GM18505 (cell line): ENCODE measurements around the gene SDHAF4.
"Not testable (repeated sequence)": the region's sequence is repeated elsewhere in the genome, so short reads cannot be mapped to it uniquely, and the experiment has no call there.

Experiments
- ATAC-seq: cut with Tn5 transposase; IDR thresholded peaks from one replicate; pipeline ENCODE4 v1.9.1; 2021; ENCODE audit not compliant: unreplicated experiment
- POLR2A ChIP-seq: IDR thresholded peaks from 4 replicates; pipeline ENCODE4 v1.6.1; 2011; ENCODE audit warnings: borderline replicate concordance; ENCODE audit not compliant: insufficient read depth, insufficient read length; ENCODE audit errors: extremely low read depth

Gene SDHAF4

DNA sequence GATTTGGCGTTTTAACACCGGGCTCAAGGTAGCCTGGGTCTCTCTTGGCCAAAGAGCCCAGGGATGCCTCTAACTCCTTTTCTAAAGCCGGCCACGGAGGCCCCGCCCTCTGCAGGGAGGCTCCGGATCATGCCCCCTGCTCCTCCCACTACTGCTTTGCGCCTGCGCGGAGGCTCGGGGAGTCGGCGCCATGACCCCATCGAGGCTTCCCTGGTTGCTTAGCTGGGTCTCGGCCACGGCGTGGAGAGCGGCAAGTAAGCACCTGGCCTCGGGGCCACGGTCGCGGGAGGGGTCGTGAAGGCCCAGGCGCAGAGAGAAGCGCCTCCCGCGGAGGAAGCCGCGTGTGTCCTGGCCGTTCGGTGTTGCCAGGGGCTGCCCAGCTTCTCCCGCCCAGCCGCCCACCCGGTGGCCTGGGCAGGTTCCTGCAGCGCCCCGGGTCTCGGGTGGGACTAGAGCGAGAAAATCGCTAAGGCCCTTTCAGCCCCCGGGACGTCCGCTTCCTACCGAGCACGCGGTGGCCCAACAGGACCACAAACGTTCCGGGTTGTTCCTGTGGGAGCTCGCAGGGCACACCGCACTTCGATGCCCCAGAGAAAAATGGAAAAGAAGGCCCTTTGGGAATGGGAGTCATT is at the start of gene SDHAF4:
Gene SDHAF4 (plus strand): TSS at position 180 of the 632 bp plus-strand sequence. CDS start 11 bp downstream, at position 191.
- peak; percentile 99 for ATAC-seq
- peak; percentile 91 for TF ChIP-seq POLR2A

DNA sequence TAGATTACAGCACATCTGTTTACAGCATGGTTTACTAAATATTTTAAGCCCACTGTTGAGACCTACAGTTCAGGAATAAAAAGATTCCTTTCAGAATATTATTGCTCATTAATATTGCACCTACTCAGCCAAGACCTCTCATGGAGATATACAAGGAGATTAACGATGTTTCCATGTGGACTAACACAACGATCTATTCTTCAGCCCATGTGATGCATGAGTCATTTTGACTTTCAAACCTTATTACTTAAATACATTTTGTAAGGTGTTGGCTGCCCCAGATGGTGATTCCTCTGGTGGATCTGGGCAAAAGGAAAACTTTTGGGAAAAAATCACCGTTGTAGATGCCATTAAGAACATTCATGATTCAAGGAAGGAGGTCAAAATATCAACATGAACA is 48.0 kb upstream of the SDHAF4 start:
- ATAC-seq = no peak

DNA sequence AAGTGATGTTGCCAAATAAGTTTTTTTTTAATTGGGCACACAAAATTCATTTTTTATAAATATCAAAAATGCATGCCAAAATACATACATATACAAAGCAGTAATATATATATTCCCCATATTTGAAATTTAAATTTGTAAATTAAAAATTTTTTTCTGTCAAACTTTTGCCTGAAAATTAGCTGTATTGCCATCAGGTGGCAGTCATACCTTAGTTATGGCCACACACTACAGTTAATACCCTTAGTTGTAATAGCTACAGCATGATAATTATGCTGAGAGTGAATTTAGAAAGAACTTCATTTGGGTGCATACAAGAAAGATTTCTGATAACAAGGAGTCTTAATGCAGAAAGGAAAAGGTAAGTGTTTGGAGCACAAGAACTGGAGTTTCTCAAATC is 46.2 kb upstream of the SDHAF4 start:
- TF ChIP-seq POLR2A = no peak
- no peak for ATAC-seq

More for the DNA sequence above, 48.0 kb upstream of the SDHAF4 start:
- TF ChIP-seq POLR2A = no peak

DNA sequence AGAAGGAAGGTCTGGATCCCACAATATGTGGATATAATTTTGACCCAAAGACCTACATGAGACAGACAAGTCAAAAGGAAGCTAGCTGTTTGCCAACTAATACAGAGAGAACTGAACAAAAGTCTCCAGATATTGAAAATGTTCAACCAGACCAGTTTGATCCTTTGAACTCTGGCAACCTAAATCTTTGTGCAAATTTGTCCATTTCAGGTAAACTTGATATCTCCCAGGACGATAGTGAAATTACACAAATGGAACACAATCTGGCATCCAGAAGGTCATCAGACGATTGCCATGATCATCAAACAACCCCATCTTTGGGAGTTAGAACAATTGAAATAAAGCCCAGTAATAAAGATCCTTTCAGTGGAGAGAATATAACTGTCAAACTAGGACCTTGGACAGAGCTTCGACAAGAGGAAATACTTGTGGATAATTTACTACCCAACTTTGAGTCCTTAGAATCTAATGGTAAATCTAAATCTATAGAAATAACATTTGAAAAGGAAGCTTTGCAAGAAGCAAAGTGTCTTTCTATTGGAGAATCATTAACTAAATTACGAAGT is 41.9 kb upstream of the SDHAF4 start:
- no peak for ATAC-seq
- TF ChIP-seq POLR2A = no peak

DNA sequence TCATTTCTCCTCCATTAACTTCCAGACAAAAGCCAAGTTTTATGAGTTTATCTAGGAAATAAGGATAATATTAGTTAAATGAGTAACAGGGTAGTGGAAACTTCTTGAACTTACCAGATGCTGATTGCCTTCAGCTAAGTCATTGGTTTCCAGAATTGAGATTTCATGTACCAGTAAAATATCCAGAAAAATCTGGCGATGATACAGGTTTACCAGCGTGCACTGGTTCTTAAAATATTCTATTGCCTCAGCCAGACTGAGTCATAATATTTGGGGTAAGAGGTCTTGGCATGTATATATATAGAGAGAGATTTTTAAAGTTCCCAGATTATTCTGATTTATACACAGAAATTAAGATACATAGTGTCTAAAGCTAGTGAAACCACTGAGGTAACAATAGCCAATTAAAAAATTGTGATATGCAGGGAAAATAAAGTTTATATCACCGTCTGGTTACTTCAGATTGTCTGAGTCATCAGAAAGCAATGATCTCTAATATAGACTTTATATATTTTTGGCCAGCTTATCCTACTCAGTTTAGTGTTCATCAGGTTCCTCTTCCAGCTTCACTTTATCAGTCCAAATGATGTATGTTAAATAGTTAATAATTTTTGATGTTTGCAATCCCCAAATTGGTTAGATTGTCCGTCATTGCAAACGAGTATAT is 39.5 kb upstream of the SDHAF4 start:
- no peak for ATAC-seq
- TF ChIP-seq POLR2A = no peak

DNA sequence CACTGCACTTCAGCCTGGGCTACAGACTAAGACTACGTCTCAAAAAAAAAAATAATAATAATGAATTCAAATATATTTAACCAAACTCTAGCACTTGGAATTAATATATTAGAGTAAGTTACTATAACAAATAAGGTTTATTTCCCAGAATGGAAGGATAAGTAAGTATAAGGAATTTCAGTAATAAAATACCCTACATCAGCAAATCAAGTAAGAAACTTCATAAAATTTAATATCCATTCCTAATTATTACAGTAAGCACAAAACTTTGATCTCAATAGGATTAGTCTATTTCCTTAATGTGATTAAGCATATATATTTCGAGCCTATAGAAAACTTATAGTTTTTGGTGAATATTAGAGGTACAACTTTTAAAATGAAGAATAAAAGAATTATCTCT is 36.7 kb upstream of the SDHAF4 start:
- no peak for ATAC-seq
- no peak for TF ChIP-seq POLR2A

DNA sequence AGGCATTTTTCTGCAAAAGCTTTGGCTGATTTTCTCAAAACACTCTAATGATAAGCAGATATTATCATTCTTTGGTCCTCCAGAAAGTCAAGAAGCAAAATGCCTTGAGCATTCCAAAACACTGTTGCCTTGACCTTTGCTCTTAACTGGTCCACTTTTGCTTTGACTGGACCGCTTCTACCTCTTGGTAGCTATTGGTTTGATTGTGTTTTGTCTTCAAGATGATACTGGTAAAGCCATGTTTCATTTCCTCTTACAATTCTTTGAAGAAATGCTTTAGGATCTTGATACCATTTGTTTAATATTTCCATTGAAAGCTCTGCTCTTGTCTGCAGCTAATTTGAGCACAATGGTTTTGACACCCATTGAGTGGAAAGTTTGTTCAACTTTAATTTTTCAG is 35.6 kb upstream of the SDHAF4 start:
- no peak for TF ChIP-seq POLR2A
- ATAC-seq = no peak

DNA sequence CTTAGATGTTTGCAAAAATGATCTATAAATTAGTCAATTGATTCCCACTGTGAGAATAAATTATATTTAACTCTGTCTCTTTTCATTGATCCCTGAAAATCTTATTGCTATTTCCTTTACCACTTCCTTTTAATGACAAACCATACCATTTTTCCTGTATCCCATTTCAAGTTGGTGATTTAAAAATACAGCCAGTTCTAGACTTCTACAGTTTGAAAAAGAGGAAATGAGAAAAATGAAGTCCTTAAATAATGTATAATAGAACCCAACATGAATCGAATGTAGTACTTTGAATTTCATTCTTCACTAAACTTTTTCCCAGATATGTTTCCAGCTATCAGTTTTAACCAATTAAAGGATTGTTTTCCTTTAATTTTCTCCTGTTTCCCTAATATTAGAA is 29.5 kb upstream of the SDHAF4 start:
- TF ChIP-seq POLR2A = no peak
- ATAC-seq = no peak

DNA sequence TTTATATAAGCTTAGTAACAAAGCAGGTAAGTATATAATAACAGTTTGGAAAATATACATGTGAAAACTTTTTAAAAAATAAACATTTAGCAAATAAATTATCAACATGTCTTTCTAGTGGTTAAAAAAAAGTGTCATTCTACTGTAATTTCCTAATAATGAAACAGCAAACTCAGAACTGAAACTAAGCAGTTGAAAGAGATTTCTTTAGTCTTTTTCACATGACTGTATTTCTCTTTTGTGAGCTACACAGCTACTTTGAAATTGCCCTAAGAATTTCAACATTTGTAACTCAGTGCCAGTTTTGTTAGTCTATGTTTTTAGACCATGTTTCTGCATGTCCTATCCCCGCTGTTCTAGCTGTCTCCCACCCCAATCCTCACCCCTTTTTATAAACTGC is 28.4 kb upstream of the SDHAF4 start:
- ATAC-seq = peak; percentile 66
- no peak for TF ChIP-seq POLR2A

DNA sequence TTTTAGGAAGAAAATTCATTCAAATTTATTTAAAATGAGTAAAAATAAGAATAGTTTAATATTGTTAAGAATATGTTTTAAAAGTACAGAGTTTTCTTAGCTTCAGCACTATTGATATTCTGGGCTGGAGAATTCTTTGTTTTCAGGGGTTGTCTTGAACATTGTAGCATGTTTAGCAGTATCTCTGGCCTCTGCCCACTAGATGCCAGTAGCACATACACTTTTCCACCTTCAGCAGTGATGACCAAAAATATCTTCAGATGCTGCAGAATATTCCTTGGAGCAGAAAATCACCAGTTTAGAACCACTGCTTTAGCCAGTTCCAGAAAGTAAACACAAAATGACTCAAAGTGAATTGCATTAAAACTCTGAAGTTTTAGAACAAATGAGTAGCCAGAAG is 19.4 kb upstream of the SDHAF4 start:
- no peak for ATAC-seq
- TF ChIP-seq POLR2A = no peak

DNA sequence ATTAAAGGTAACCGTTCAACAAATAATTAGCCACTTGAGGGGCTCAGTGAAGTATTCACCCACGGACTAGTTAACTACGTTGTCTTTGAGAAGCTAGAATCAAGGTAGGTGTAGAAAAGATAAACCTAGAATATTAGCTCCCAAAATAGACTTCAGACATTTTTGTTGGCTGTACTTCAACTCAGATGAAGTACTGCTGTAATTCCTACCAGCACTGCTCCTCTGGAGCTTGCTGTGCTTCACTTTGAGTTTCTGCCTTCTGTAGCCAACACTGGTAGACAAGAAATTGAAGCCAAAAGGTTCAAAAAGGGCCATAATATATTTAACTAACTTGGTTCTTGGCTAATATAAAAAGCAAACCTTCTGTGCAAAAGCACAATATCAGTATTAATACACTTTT is 18.8 kb upstream of the SDHAF4 start:
- no peak for TF ChIP-seq POLR2A
- no peak for ATAC-seq

DNA sequence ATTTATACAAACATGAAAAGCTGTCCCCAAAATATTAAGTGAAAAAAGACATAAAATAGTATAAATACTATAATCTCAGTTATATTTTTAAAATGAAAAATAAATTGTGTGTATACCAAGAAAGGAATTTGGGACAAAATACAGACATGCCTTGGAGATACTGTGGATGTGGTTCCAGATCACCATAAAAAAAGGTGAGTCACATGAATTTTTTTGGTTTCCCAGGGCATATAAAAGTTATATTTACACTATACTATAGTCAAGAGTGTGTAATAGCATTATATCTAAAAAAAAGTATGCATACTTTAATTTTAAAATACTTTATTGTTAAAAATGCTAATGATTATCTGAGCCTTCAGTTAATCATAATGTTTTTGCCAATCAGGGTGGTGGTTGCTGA is 17.4 kb upstream of the SDHAF4 start:
- TF ChIP-seq POLR2A = no peak
- ATAC-seq = no peak

DNA sequence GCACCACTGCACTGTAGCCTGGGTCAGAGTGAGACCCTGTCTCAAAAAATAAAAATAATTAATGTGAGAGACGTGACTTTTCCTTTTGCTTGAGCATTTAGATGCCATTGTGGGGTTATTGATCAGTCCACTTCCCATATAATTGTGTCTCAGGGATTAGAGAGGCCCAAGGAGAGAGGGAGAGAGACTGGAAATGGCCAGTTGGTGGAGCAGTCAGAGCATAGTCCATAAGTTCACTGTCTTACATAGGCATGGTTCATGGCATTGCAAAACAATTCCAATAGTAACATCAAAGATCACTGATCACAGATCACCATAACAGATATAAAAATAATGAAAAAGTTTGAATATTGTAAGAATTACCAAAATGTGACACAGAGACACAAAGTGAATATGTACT is 15.2 kb upstream of the SDHAF4 start:
- ATAC-seq = no peak
- TF ChIP-seq POLR2A = no peak

DNA sequence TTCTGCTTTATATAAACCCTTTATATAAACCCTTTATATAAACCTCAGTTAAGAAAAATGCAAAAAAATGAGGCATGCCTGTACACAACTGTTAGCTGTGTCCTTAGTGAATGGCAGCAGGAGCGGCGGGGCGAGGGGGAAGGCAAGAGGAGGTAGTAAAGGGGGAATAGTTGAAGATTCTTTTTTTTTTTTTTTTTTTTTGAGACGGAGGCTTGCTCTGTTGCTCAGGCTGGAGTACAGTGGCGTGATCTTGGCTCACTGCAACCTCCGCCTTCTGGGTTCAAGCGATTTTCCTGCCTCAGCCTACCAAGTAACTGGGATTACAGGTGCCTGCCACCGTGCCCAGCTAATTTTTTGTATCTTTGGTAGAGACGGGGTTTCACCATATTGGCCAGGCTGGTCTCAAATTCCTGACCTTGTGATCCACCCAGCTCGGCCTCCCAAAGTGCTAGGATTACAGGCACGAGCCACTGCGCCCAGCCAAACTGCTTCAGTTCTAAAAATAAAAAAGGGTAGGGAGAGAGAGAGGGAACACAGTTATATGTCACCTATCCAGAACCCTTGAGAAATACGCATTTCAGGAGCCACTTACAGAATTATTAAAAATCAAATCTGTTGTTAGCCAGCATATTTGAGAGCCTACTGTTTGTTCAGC is 14.3 kb upstream of the SDHAF4 start:
- ATAC-seq = not testable (repeated sequence)

DNA sequence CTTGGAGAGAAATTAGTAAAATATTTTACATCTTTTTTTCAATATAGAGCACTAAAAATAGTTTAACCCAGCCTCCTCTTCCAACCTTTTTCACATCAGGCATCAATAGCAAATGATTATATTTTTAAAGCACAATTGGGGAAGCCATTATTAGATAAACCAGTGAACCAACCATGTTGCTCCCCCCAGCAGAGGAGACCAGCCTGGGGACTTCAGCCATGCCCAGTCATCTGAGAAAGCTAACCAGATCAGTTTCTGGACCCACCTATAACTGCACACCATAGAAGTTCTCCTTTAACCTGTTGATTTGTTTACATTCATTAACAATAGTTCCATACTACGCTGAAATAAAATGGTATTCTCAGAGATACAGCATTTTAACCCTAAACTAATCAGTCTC is 13.8 kb upstream of the SDHAF4 start:
- no peak for ATAC-seq
- TF ChIP-seq POLR2A = no peak

DNA sequence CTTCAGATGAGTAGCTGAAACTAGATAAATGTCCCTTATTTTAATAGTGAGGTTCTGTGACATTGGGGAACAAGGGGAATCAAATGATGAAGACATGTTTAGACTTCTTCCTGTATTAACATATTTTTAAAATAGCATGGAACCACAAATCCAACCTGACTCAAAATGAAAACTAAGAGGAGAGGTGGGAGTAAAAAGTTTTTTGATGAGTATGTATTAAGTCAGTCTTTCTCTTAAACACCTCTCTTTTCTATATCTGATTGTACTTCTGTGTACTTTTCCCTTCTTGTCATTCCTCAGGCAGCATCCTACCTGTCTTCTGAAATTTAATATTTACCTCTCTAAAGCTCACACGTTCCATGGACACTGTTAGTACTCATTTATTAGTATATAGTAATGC is 8.7 kb upstream of the SDHAF4 start:
- TF ChIP-seq POLR2A = no peak
- ATAC-seq = no peak

DNA sequence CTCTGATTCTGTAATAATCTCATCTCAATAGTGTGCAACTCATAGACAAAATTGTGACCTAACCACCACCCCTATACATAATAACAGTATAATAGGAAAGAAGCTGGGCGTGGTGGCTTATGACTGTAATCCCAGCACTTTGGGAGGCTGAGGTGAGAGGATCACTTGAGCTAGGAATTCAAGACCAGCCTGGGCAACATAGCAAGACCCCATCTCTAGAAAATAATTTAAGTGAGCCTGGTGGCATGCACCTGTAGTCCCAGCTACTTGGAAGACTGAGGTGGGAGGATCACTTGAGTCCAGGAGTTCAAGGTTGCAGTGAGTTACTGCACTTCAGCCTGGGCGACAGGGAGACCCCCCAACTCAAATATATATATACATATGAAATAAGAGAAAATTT is 4.3 kb upstream of the SDHAF4 start:
- not testable (repeated sequence) for ATAC-seq
